CD14-positive monocyte (primary cell): ENCODE measurements around the gene DYNC2H1. TPM values are rescaled to one million over a fixed set of nuclear protein-coding genes. Genes with fewer than 3 reads are reported as not detected.

Source experiments
- DNase-seq, 3 donors: peaks; one replicate each; pipeline ENCODE4 v3.0.0-alpha.2; 2011 to 2022
- H2AFZ ChIP-seq: 2 replicates; pipeline ENCODE4 v1.6.0; 2012; ENCODE audit warnings: mild to moderate bottlenecking, low read depth, low read length, inconsistent platforms; ENCODE audit not compliant: insufficient read depth, poor library complexity, severe bottlenecking
- H3K27ac ChIP-seq, 2 donors: 1 replicate in 1 of 2; 2 replicates in 1 of 2; pipeline ENCODE4 v1.5.1; 2012 to 2013; ENCODE audit warnings: low read length in 2 of 2, control low read depth in 1 of 2, inconsistent platforms in 1 of 2, low read depth in 1 of 2, mild to moderate bottlenecking in 1 of 2
- H3K27me3 ChIP-seq, 2 donors: one replicate each; pipeline versions ENCODE4 v1.6.0 to v1.6.1; 2011 to 2013; ENCODE audit warnings: low read length in 2 of 2; ENCODE audit not compliant: control insufficient read depth in 2 of 2, insufficient read depth in 2 of 2
- H3K36me3 ChIP-seq, 2 donors: replicated peaks in 1 of 2; 1 replicate in 1 of 2; 2 replicates in 1 of 2; pipeline versions ENCODE4 v1.5.1 to v1.6.1; 2012 to 2013; ENCODE audit warnings: low read length in 2 of 2, control low read depth in 1 of 2, inconsistent platforms in 1 of 2, mild to moderate bottlenecking in 1 of 2; ENCODE audit not compliant: insufficient read depth in 2 of 2, control insufficient read depth in 1 of 2
- H3K4me1 ChIP-seq, 2 donors: 1 replicate in 1 of 2; 2 replicates in 1 of 2; pipeline versions ENCODE4 v1.5.1 to v1.6.1; 2012 to 2013; ENCODE audit warnings: low read length in 2 of 2, control low read depth in 1 of 2, inconsistent platforms in 1 of 2, mild to moderate bottlenecking in 1 of 2, moderate library complexity in 1 of 2; ENCODE audit not compliant: insufficient read depth in 2 of 2, control insufficient read depth in 1 of 2
- H3K4me2 ChIP-seq: replicated peaks from 2 replicates; pipeline ENCODE3; 2012; ENCODE audit warnings: low read length, moderate library complexity, mild to moderate bottlenecking; ENCODE audit not compliant: poor library complexity, severe bottlenecking; ENCODE audit errors: extremely low read depth
- H3K4me3 ChIP-seq, 3 experiments: fragments of 200-600 bp in 1 of 3; sonication (generic) in 1 of 3; replicated peaks in 1 of 3; 1 replicate in 2 of 3; 2 replicates in 1 of 3; pipeline ENCODE4 v1.5.1; 2011 to 2013; ENCODE audit warnings: low read length in 3 of 3, mild to moderate bottlenecking in 3 of 3, control low read depth in 2 of 3, low read depth in 2 of 3, inconsistent platforms in 1 of 3, moderate library complexity in 1 of 3
- H3K79me2 ChIP-seq: 2 replicates; pipeline ENCODE4 v1.6.0; 2012; ENCODE audit warnings: mild to moderate bottlenecking, control low read depth, inconsistent platforms, low read length, moderate library complexity; ENCODE audit not compliant: insufficient read depth
- H3K9ac ChIP-seq: 2 replicates; pipeline ENCODE4 v1.6.0; 2017; ENCODE audit warnings: low read length, mild to moderate bottlenecking; ENCODE audit not compliant: insufficient read depth, poor library complexity, severe bottlenecking
- H3K9me3 ChIP-seq, 2 donors: replicated peaks in 1 of 2; 1 replicate in 1 of 2; 2 replicates in 1 of 2; pipeline versions ENCODE4 v1.5.1 to v1.6.1; 2012 to 2013; ENCODE audit warnings: low read length in 2 of 2, control low read depth in 1 of 2; ENCODE audit not compliant: control insufficient read depth in 1 of 2, insufficient read depth in 1 of 2
- H4K20me1 ChIP-seq: 2 replicates; pipeline ENCODE4 v1.6.0; 2012; ENCODE audit warnings: mild to moderate bottlenecking, low read length, control low read depth, moderate library complexity; ENCODE audit not compliant: insufficient read depth
- H3K27ac Mint-ChIP-seq, 7 donors: one replicate each; pipeline ENCODE4 v1.8.0; 2020; ENCODE audit warnings: mild to moderate bottlenecking in 7 of 7, mixed read lengths in 7 of 7, moderate library complexity in 6 of 7, inconsistent platforms in 2 of 7
- H3K27me3 Mint-ChIP-seq, 3 donors: one replicate each; pipeline ENCODE4 v1.8.0; 2021 to 2022; ENCODE audit warnings: low read depth in 3 of 3, mild to moderate bottlenecking in 3 of 3, mixed read lengths in 3 of 3, moderate library complexity in 3 of 3, inconsistent platforms in 1 of 3
- H3K36me3 Mint-ChIP-seq, 2 donors: one replicate each; pipeline ENCODE4 v1.8.0; 2020; ENCODE audit warnings: mixed read lengths in 2 of 2, inconsistent platforms in 1 of 2, mild to moderate bottlenecking in 1 of 2
- H3K4me1 Mint-ChIP-seq: one replicate; pipeline ENCODE4 v1.8.0; 2020; ENCODE audit warnings: mild to moderate bottlenecking, mixed read lengths
- H3K4me3 Mint-ChIP-seq, 2 donors: one replicate each; pipeline ENCODE4 v1.8.0; 2020; ENCODE audit warnings: mild to moderate bottlenecking in 2 of 2, mixed read lengths in 2 of 2, moderate library complexity in 1 of 2
- H3K9me3 Mint-ChIP-seq, 7 donors: one replicate each; pipeline ENCODE4 v1.8.0; 2020 to 2022; ENCODE audit warnings: mixed read lengths in 7 of 7, mild to moderate bottlenecking in 6 of 7, moderate library complexity in 6 of 7, inconsistent platforms in 2 of 7
- CTCF ChIP-seq: fragments of 200-600 bp; IDR thresholded peaks from one replicate; pipeline ENCODE4 v1.8.0; 2022; ENCODE audit warnings: antibody characterized with exemption, mild to moderate bottlenecking
- WGBS: methylation state at CpG from one replicate; pipeline ENCODE4 v1.1.5; 2013; ENCODE audit warnings: missing lambda C conversion rate; ENCODE audit not compliant: insufficient coverage; 5-methylcytosine and 5-hydroxymethylcytosine counted together
- intact Hi-C, 2 donors: fragments of 100-400 bp; cut with micrococcal nuclease; formaldehyde crosslinking; loops; one replicate each; pipeline versions ENCODE4 v1.15.0 to v1.15.1; 2023
- polyA plus RNA-seq, 3 donors: library from polyadenylated mRNA; depleted of rRNA in 1 of 3; unstranded in 2 of 3; stranded (reverse) in 1 of 3; fragments of 300-500 nt in 2 of 3; fragments of >200 nt in 1 of 3; fragmentation: Illumina TruSeq in 2 of 3; gene quantifications; 1 replicate in 2 of 3; 2 replicates in 1 of 3; pipeline ENCODE4 v1.2.3, GENCODE V29; 2012 to 2021

DYNC2H1 gene
- polyA plus RNA-seq, 3 donors = 0.10 to 1.5 (median 0.36) TPM

GRCh38 chr11:103332409-103332808 is 223.2 kb downstream of the DYNC2H1 start:
- Mint-ChIP-seq H3K36me3 (no peaks in the 10 kb centered on the region), H3K27me3 (peaks cover 0 to 3% (median 2%) of the 10 kb centered on the region in 3 donors), H3K4me3 (no peak overlapping the region), H3K27ac (no peak overlapping the region), H3K9me3 (no peaks in the 10 kb centered on the region), H3K4me1 (no peaks in the 10 kb centered on the region)
- Histone ChIP-seq H4K20me1 (no peaks in the 10 kb centered on the region), H3K9me3 (no peaks in the 10 kb centered on the region), H3K36me3 (no peaks in the 10 kb centered on the region), H3K79me2 (no peaks in the 10 kb centered on the region), H3K27me3 (no peaks in the 10 kb centered on the region), H3K4me2 (no peak overlapping the region), H3K4me3 (no peak overlapping the region), H2AFZ (no peak overlapping the region), H3K4me1 (no peaks in the 10 kb centered on the region), H3K27ac (no peak overlapping the region), H3K9ac (no peak overlapping the region)
- TF ChIP-seq CTCF = no peak
- no peak for DNase-seq
- 53% methylated on average over 4 of the region's 6 CpGs for WGBS
- intact Hi-C loops = no loop called here

- no peaks in the 10 kb centered on the region for H3K4me1 ChIP-seq
- no peak overlapping the region for H2AFZ ChIP-seq
- Mint-ChIP-seq H3K4me3 (no peak overlapping the region), H3K27ac (no peak overlapping the region), H3K9me3 (peaks cover 0 to 12% (median 2%) of the 10 kb centered on the region in 7 donors), H3K36me3 (no peaks in the 10 kb centered on the region), H3K4me1 (no peaks in the 10 kb centered on the region), H3K27me3 (no peaks in the 10 kb centered on the region)
- no peak for DNase-seq
- no peak overlapping the region for H3K4me3 ChIP-seq
- H3K79me2 ChIP-seq = no peaks in the 10 kb centered on the region
- no peak for TF ChIP-seq CTCF
- no peak overlapping the region for H3K9ac ChIP-seq
- no peak overlapping the region for H3K27ac ChIP-seq
- H3K36me3 ChIP-seq = no peaks in the 10 kb centered on the region
- no peak overlapping the region for H3K4me2 ChIP-seq
- intact Hi-C loops = no loop called here
- H3K27me3 ChIP-seq = no peaks in the 10 kb centered on the region
- 86% methylated on average over 2 of the region's 2 CpGs for WGBS
- H4K20me1 ChIP-seq = no peaks in the 10 kb centered on the region
- H3K9me3 ChIP-seq = peaks cover 0 to 20% of the 10 kb centered on the region in 2 donors
These were observed 229.6 kb downstream of the DYNC2H1 start for GRCh38 chr11:103338621-103339484.
